ENCODE measurements around the gene NAT9. TPM values are rescaled to one million over a fixed set of nuclear protein-coding genes. Genes with fewer than 3 reads are reported as not detected.

The NAT9 gene
- total and polyA plus RNA-seq, 2 experiments from 2014 or later, result 37.3 to 37.5 TPM

- TF ChIP-seq ZNF462 (CRISPR knock-in tag; IDR thresholded peaks at IDR 0.05) (no peak), JUNB (IDR thresholded peaks at IDR 0.05; ENCODE audit: unreplicated experiment) (no peak), ETS1 (IDR thresholded peaks at IDR 0.05) (no peak), REST (IDR thresholded peaks at IDR 0.05; ENCODE audit: unreplicated experiment) (no peak), NANOG (IDR thresholded peaks at IDR 0.05; ENCODE audit: borderline replicate concordance) (no peak)
These were observed 8.1 kb upstream of the NAT9 start (continued) for GRCh38 chr17:74784125-74784810.
